Tibial nerve (tissue), 4 donors: ENCODE results near the gene TM2D1. TPM values are rescaled to one million over a fixed set of nuclear protein-coding genes. Genes with fewer than 3 reads are reported as not detected.

ENCODE experiments used
- DNase-seq, 2 donors: peaks; one replicate each; pipeline ENCODE4 v3.0.0-alpha.2; 2019; ENCODE audit warnings: low spot score in 2 of 2
- H3K27ac ChIP-seq, 4 donors: fragments of 200-600 bp; sonication (generic) in 3 of 4; one replicate each; pipeline ENCODE4 v1.5.1; 2017 to 2019; ENCODE audit warnings: mild to moderate bottlenecking in 1 of 4
- H3K27me3 ChIP-seq, 2 donors: fragments of 200-600 bp; sonication (generic) in 1 of 2; one replicate each; pipeline versions ENCODE4 v1.5.1 to v1.6.0; 2017 to 2019
- H3K36me3 ChIP-seq, 3 donors: fragments of 200-600 bp; sonication (generic); one replicate each; pipeline ENCODE4 v1.5.1; 2018 to 2019
- H3K4me1 ChIP-seq, 4 donors: fragments of 200-600 bp; sonication (generic) in 3 of 4; one replicate each; pipeline ENCODE4 v1.5.1; 2017 to 2019
- H3K4me3 ChIP-seq, 4 donors: fragments of 200-600 bp; sonication (generic) in 3 of 4; one replicate each; pipeline ENCODE4 v1.5.1; 2017 to 2019; ENCODE audit warnings: mild to moderate bottlenecking in 1 of 4, moderate library complexity in 1 of 4
- H3K9me3 ChIP-seq, 4 donors: fragments of 200-600 bp; sonication (generic) in 3 of 4; one replicate each; pipeline ENCODE4 v1.5.1; 2017 to 2019
- EP300 ChIP-seq, 2 donors: sonication (generic); formaldehyde crosslinking; IDR thresholded peaks; one replicate each; pipeline ENCODE4 v1.6.1; 2017; ENCODE audit warnings: antibody characterized with exemption in 2 of 2, mild to moderate bottlenecking in 1 of 2
- POLR2A ChIP-seq, 2 donors: fragments of 450-650 bp; IDR thresholded peaks; one replicate each; pipeline ENCODE4 v1.6.1; 2017; ENCODE audit warnings: antibody characterized with exemption in 2 of 2, mild to moderate bottlenecking in 2 of 2, moderate library complexity in 2 of 2
- WGBS, 2 donors: methylation state at CpG; one replicate each; pipeline ENCODE4 v1.1.5; 2018; 5-methylcytosine and 5-hydroxymethylcytosine counted together
- total RNA-seq, 4 donors: library from RNA; depleted of rRNA; stranded (reverse); fragments of >200 nt; gene quantifications; one replicate each; pipeline ENCODE4 v1.1.0, GENCODE V29; 2016
- TF ChIP-seq, protein P1 (sequence below), 5 experiments: fragments of 200-600 bp in 3 of 5; fragments of 450-650 bp in 2 of 5; sonication (generic) in 3 of 5; IDR thresholded peaks; one replicate each; pipeline ENCODE4 v1.5.1; 2016 to 2019; ENCODE audit warnings: antibody characterized with exemption in 5 of 5, mild to moderate bottlenecking in 3 of 5, moderate library complexity in 2 of 5

Gene TM2D1
- total RNA-seq: 10 to 100 TPM; 56.7 to 88.3 (median 77.1) TPM

DNA sequence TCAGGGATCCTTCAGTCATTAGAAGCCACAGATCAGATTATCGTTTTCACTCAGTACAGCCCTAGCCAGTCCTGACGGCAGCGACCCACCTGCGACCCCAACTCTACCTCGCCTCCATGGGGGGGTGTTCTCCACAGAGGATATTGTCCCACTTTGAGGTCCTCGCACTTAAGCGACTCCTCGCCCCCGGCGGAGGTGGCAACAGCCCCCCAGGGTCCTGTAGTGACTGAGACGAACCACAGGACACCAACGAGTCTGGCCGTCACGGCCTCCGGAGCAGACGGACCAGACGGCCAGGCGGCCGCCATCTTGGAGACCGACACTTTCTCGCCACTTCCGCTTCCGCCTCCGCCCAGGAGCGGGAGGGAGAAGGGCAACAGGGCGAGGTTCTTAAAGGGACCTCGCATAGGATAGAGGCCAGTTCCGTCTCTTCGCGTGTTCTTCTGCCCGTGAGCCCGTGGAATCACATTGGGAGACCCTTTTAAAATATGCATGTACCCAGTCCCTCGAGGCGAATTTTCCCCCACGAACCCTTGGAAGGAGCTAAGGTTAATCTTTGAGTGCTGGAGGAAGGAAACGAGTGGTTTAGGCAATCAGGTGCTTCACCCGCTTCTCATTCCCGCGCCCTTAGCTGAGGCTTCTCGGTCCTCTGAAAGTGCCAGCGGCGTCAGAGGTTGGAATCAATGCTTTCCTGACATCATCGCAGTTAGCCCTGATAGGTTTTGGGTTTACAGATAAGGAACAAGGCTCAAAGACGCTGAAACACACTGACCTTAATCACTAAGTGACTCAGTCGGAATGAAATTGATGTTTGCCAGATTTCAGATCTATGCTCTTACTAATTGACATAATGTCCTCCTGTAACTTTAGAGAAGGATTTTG is at the start of gene TM2D1:
TM2D1 (minus strand) TSS at position 329 of the 882 bp plus-strand sequence; CDS start at position 308, 21 bp downstream.
- DNase-seq: peak; percentile 69 to 84
- WGBS, 2 donors: 1% methylated on average over 33 to 45 of the region's 45 CpGs
- Histone ChIP-seq H3K4me3 (peak within 1 kb of the TSS; percentile 73 to 97 (median 95)), H3K27ac (peak within 1 kb of the TSS; percentile 88 to 97 (median 92)), H3K36me3 (peaks cover 0 to 11% (median 0%) of the 10 kb centered on the region in 3 donors), H3K4me1 (peaks cover 0 to 36% (median 11%) of the 10 kb centered on the region in 4 donors), H3K27me3 (no peaks in the 10 kb centered on the region), H3K9me3 (no peaks in the 10 kb centered on the region)
- TF ChIP-seq, protein P1, sequence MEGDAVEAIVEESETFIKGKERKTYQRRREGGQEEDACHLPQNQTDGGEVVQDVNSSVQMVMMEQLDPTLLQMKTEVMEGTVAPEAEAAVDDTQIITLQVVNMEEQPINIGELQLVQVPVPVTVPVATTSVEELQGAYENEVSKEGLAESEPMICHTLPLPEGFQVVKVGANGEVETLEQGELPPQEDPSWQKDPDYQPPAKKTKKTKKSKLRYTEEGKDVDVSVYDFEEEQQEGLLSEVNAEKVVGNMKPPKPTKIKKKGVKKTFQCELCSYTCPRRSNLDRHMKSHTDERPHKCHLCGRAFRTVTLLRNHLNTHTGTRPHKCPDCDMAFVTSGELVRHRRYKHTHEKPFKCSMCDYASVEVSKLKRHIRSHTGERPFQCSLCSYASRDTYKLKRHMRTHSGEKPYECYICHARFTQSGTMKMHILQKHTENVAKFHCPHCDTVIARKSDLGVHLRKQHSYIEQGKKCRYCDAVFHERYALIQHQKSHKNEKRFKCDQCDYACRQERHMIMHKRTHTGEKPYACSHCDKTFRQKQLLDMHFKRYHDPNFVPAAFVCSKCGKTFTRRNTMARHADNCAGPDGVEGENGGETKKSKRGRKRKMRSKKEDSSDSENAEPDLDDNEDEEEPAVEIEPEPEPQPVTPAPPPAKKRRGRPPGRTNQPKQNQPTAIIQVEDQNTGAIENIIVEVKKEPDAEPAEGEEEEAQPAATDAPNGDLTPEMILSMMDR (IDR thresholded peaks at IDR 0.05): peak in 1 of 5 experiments; percentile 37
- TF ChIP-seq EP300 (IDR thresholded peaks at IDR 0.05) (peak; percentile 50 to 99), POLR2A (IDR thresholded peaks at IDR 0.05) (peak; percentile 76 to 79)

DNA sequence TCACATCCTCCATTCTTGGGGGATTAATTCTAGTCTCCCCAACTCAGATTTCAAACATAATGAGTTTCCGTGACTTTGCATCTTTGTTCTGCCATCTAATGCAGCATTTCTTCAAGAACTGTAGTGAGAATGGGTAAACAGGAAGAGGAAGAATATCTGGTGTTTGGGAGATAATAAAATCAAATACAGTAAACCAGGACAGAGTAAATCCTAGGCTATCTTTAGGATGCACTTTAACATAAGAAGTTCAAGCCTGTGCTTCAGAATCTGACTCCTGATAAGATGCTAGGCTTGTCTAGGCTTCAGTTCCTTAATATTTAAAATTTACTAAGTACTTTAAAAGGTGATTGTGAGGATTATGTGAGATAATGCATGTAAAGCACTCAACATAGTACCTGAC is 45.2 kb upstream of the TM2D1 start:
- H3K4me1 ChIP-seq: no peaks in the 10 kb centered on the region
- H3K27ac ChIP-seq: no peak overlapping the region
- H3K4me3 ChIP-seq: no peak overlapping the region
- no peaks in the 10 kb centered on the region for H3K27me3 ChIP-seq
- WGBS, 2 donors: 98 to 100% methylated on average over 1 of the region's 1 CpG
- no peak for DNase-seq
- no peaks in the 10 kb centered on the region for H3K9me3 ChIP-seq
- TF ChIP-seq EP300 (IDR thresholded peaks at IDR 0.05) (no peak), POLR2A (IDR thresholded peaks at IDR 0.05) (no peak)
- TF ChIP-seq, protein P1 (IDR thresholded peaks at IDR 0.05): no peak
- H3K36me3 ChIP-seq: peaks cover 0 to 17% (median 0%) of the 10 kb centered on the region in 3 donors

DNA sequence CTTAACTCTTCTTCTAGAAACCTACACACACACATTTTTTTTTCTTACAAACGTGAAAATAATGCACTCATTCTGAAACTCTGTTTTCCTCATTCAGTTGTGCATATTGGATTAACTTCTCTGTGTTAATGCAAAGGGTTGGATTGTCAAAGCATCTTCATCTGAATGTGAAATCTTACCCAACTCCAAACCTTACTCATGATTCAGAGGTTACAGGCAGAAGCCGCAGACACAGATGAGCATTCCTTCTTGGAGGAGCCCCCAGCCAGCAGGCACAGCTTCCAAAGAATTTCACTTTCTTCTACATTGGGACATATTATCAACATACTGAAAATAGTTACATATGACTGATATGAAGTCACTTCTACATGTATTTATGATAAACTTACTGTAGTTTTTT is 33.0 kb upstream of the TM2D1 start:
- no peaks in the 10 kb centered on the region for H3K9me3 ChIP-seq
- H3K4me1 ChIP-seq: peaks cover 0 to 14% (median 0%) of the 10 kb centered on the region in 4 donors
- no peaks in the 10 kb centered on the region for H3K36me3 ChIP-seq
- WGBS, 2 donors: 65% methylated on average over 2 of the region's 2 CpGs
- no peak overlapping the region for H3K4me3 ChIP-seq
- peak overlapping the region in 1 of 4 donors; percentile 14 for H3K27ac ChIP-seq
- no peaks in the 10 kb centered on the region for H3K27me3 ChIP-seq
- no peak for DNase-seq
- TF ChIP-seq EP300 (IDR thresholded peaks at IDR 0.05) (no peak), POLR2A (IDR thresholded peaks at IDR 0.05) (no peak)
- TF ChIP-seq, protein P1 (IDR thresholded peaks at IDR 0.05): no peak

DNA sequence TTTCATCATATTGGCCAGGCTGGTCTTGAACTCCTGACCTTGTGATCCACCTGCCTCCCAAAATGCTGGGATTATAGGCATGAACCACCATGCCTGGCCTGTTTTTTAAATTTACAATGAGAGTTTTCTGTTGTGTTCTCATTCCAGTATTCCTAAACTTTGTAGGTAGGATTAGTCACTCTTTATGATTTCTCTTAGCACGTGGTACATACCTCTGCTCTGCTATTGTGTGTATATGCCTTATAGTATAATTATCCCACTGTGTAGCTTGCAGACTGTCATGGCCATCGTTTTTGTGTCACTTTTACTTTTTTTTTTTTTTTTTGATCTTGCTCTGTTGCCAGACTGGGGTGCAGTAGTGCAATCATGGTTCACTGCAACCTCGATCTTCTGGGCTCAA is 31.8 kb upstream of the TM2D1 start:
- H3K4me3 ChIP-seq: no peak overlapping the region
- TF ChIP-seq, protein P1 (IDR thresholded peaks at IDR 0.05): no peak
- no peak for DNase-seq
- peaks cover 0 to 14% (median 0%) of the 10 kb centered on the region in 4 donors for H3K4me1 ChIP-seq
- H3K9me3 ChIP-seq: no peaks in the 10 kb centered on the region
- H3K27ac ChIP-seq: no peak overlapping the region
- 82 to 83% methylated on average over 3 of the region's 3 CpGs for WGBS, 2 donors
- H3K36me3 ChIP-seq: no peaks in the 10 kb centered on the region
- H3K27me3 ChIP-seq: no peaks in the 10 kb centered on the region

DNA sequence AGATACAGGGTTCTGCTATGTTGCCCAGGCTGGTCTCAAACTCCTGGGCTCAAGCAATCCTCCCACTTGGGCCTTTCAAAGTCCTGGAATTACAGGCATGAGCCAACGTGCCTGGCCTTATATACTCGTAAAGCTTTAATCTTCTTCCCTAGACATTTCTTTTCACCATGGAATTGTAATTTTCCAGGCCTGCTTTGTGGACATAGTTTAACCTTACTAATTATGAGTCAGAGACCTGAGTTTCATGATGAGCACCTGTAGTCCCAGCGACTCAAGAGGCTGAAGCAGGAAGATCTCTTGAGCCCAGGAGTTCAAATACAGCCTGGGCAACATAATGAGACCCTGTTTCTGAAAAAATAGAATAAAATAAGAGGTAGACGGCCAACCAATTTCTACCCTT is 29.6 kb upstream of the TM2D1 start:
- Histone ChIP-seq H3K27ac (no peak overlapping the region), H3K9me3 (no peaks in the 10 kb centered on the region), H3K4me3 (no peak overlapping the region), H3K27me3 (no peaks in the 10 kb centered on the region), H3K4me1 (peaks cover 0 to 13% (median 0%) of the 10 kb centered on the region in 4 donors), H3K36me3 (no peaks in the 10 kb centered on the region)
- DNase-seq: no peak
- TF ChIP-seq, protein P1 (IDR thresholded peaks at IDR 0.05): no peak
- TF ChIP-seq POLR2A (IDR thresholded peaks at IDR 0.05) (no peak), EP300 (IDR thresholded peaks at IDR 0.05) (no peak)
- 80 to 88% methylated on average over 4 of the region's 4 CpGs for WGBS, 2 donors
